ENCODE data around the gene CREG2. TPM values are rescaled to one million over a fixed set of nuclear protein-coding genes. Genes with fewer than 3 reads are reported as not detected.
"Not testable (repeated sequence)": the region's sequence is repeated elsewhere in the genome, so short reads cannot be mapped to it uniquely, and the experiment has no call there.

Gene CREG2
- total RNA-seq, 1 donor from 2014 or later: 0.26 TPM

DNA sequence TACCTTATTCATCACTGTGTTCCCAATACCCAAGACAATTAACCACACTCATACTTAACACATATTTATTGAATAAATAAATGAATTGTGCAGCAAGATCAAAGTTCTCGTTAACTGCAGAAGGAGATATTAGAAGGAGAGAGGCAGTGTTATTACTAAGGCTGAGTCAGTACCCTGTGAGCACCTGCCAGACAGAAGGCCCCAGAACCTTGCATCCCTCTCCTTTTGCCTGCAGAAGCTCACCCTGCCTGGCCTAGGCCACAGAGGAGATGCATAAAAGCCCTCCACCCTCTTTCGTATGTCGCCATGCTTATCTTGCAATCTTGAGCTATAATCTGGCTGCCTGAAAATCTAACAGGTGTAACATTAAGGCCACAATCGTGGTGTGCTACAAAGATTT lies 58.3 kb downstream of the CREG2 start:
- DNase-seq (ENCODE audit: low read depth) (peak; percentile 75), FAIRE-seq (no peak)
- TF ChIP-seq, protein P1, sequence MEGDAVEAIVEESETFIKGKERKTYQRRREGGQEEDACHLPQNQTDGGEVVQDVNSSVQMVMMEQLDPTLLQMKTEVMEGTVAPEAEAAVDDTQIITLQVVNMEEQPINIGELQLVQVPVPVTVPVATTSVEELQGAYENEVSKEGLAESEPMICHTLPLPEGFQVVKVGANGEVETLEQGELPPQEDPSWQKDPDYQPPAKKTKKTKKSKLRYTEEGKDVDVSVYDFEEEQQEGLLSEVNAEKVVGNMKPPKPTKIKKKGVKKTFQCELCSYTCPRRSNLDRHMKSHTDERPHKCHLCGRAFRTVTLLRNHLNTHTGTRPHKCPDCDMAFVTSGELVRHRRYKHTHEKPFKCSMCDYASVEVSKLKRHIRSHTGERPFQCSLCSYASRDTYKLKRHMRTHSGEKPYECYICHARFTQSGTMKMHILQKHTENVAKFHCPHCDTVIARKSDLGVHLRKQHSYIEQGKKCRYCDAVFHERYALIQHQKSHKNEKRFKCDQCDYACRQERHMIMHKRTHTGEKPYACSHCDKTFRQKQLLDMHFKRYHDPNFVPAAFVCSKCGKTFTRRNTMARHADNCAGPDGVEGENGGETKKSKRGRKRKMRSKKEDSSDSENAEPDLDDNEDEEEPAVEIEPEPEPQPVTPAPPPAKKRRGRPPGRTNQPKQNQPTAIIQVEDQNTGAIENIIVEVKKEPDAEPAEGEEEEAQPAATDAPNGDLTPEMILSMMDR (IDR thresholded peaks at IDR 0.05; ENCODE audit: insufficient read depth, low read length, severe bottlenecking): no peak
- Histone ChIP-seq H3K27me3 (ENCODE audit: control insufficient read depth, insufficient read depth, low read length) (no peaks in the 10 kb centered on the region), H3K36me3 (ENCODE audit: control insufficient read depth, insufficient read depth, low read length) (no peaks in the 10 kb centered on the region), H3K4me3 (ENCODE audit: low read depth, low read length) (no peak overlapping the region)

DNA sequence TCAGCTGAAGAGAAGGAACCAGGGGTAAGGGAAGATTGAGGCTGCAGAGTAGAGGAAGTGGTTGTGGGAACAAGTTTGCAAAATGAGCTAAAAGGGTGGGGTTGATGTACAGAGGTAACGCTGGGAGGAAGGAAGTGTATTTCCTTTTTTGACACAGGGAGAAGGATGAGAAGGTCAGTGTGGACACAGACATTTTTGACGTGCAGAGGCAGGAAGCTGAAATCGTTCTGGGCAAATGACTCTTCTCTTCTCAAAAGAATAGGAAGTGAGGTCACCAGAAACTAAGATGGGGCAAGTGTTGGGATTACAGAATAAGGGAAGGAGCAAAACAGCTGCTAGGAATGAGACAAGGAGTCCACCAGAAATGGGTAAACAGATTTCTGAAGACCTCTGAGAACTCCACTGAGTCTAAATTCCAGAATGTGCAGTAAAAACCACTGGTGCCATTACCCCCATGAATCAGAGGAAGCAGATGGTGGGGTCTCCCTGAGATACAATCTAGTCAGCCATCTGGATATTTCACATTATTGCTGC lies 58.8 kb downstream of the CREG2 start:
- TF ChIP-seq, protein P1 (IDR thresholded peaks at IDR 0.05; ENCODE audit: insufficient read depth, low read length, severe bottlenecking): no peak
- FAIRE-seq (peak; percentile 98), DNase-seq (ENCODE audit: low read depth) (peak; percentile 97)
- Histone ChIP-seq H3K27me3 (ENCODE audit: control insufficient read depth, insufficient read depth, low read length) (no peaks in the 10 kb centered on the region), H3K4me3 (ENCODE audit: low read depth, low read length) (no peak overlapping the region), H3K36me3 (ENCODE audit: control insufficient read depth, insufficient read depth, low read length) (no peaks in the 10 kb centered on the region)

DNA sequence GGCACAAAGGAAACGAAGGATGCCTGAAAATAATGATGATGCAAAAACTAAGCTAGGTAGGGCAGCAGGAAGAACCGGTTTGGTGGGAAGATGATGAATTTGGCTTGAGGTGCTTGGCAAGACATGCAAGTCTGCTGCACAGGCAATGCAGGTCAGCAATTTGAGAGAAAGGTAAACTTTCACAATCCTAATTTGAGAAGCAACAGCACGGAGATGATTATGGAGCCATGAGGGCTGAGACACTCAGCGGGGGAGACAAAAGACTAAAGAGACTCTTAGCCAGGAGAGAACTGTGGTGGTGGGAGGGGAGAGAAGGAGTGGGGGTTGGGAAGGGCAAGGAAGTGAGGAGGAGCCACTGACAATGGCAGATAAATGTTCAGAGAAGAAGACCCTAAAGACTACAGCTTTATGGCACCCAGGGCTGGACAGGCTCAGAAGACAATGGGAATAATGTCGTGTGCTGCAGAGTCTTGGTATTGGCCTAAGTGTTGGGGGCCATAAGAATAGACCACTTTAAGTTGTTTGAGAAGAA lies 59.4 kb downstream of the CREG2 start:
- H3K27me3 ChIP-seq (ENCODE audit: control insufficient read depth, insufficient read depth, low read length): no peaks in the 10 kb centered on the region
- H3K4me3 ChIP-seq (ENCODE audit: low read depth, low read length): peak overlapping the region; percentile 7
- TF ChIP-seq, protein P1 (IDR thresholded peaks at IDR 0.05; ENCODE audit: insufficient read depth, low read length, severe bottlenecking): no peak
- DNase-seq (ENCODE audit: low read depth) (peak; percentile 100), FAIRE-seq (peak; percentile 97)
- H3K36me3 ChIP-seq (ENCODE audit: control insufficient read depth, insufficient read depth, low read length): no peaks in the 10 kb centered on the region

GRCh38 chr2:101325425-101325824 lies 61.9 kb downstream of the CREG2 start:
- no peak for DNase-seq (ENCODE audit: low read depth)
- H3K4me3 ChIP-seq (ENCODE audit: low read depth, low read length): no peak overlapping the region
- H3K27me3 ChIP-seq (ENCODE audit: control insufficient read depth, insufficient read depth, low read length): no peaks in the 10 kb centered on the region
- FAIRE-seq: no peak
- no peaks in the 10 kb centered on the region for H3K36me3 ChIP-seq (ENCODE audit: control insufficient read depth, insufficient read depth, low read length)
- TF ChIP-seq, protein P1 (IDR thresholded peaks at IDR 0.05; ENCODE audit: insufficient read depth, low read length, severe bottlenecking): no peak

DNA sequence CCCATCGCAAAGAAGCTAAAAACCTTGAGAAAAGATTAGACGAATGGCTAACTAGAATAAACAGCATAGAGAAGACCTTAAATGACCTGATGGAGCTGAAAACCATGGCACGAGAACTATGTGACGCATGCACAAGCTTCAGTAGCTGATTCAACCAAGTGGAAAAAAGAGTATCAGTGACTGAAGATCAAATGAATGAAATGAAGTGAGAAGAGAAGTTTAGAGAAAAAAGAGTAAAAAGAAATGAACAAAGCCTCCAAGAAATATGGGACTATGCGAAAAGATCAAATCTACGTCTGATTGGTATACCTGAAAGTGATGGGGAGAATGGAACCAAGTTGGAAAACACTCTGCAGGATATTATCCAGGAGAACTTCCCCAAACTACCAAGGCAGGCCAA lies 70.7 kb downstream of the CREG2 start:
- H3K27me3 ChIP-seq (ENCODE audit: control insufficient read depth, insufficient read depth, low read length); H3K36me3 ChIP-seq (ENCODE audit: control insufficient read depth, insufficient read depth, low read length); H3K4me3 ChIP-seq (ENCODE audit: low read depth, low read length); DNase-seq (ENCODE audit: low read depth); FAIRE-seq: not testable (repeated sequence)

GRCh38 chr2:101311696-101312017 lies 75.6 kb downstream of the CREG2 start:
- FAIRE-seq (no peak), DNase-seq (ENCODE audit: low read depth) (no peak)
- TF ChIP-seq, protein P1 (IDR thresholded peaks at IDR 0.05; ENCODE audit: insufficient read depth, low read length, severe bottlenecking): no peak
- Histone ChIP-seq H3K4me3 (ENCODE audit: low read depth, low read length) (no peak overlapping the region), H3K27me3 (ENCODE audit: control insufficient read depth, insufficient read depth, low read length) (no peaks in the 10 kb centered on the region), H3K36me3 (ENCODE audit: control insufficient read depth, insufficient read depth, low read length) (no peaks in the 10 kb centered on the region)

All from bronchial epithelial cell (primary cell).